Adipocyte (in vitro differentiated cells): ENCODE data around the gene DNAH17.

Experiments
- DNase-seq: peaks from one replicate; pipeline ENCODE4 v3.0.0-alpha.2; 2015; ENCODE audit warnings: low read depth
- H3K27me3 ChIP-seq: replicated peaks from 2 replicates; pipeline ENCODE4 v1.7.0; 2013; ENCODE audit warnings: mild to moderate bottlenecking, low read length, moderate library complexity; ENCODE audit not compliant: control insufficient read depth, insufficient read depth
- H3K36me3 ChIP-seq: 2 replicates; pipeline ENCODE4 v1.7.0; 2013; ENCODE audit warnings: low read length, mild to moderate bottlenecking, moderate library complexity; ENCODE audit not compliant: control insufficient read depth, insufficient read depth, severe bottlenecking
- H3K4me1 ChIP-seq: 2 replicates; pipeline ENCODE4 v1.7.0; 2013; ENCODE audit warnings: mild to moderate bottlenecking, low read length, moderate library complexity; ENCODE audit not compliant: control insufficient read depth, insufficient read depth
- H3K4me3 ChIP-seq: 2 replicates; pipeline ENCODE4 v1.7.0; 2013; ENCODE audit warnings: mild to moderate bottlenecking, low read length, moderate library complexity
- H3K9ac ChIP-seq: 2 replicates; pipeline ENCODE4 v1.7.0; 2013; ENCODE audit warnings: mild to moderate bottlenecking, low read length, moderate library complexity
- H3K9me3 ChIP-seq: 2 replicates; pipeline ENCODE4 v1.7.0; 2013; ENCODE audit warnings: mild to moderate bottlenecking, low read length, moderate library complexity; ENCODE audit not compliant: control insufficient read depth

The DNAH17 gene

DNA sequence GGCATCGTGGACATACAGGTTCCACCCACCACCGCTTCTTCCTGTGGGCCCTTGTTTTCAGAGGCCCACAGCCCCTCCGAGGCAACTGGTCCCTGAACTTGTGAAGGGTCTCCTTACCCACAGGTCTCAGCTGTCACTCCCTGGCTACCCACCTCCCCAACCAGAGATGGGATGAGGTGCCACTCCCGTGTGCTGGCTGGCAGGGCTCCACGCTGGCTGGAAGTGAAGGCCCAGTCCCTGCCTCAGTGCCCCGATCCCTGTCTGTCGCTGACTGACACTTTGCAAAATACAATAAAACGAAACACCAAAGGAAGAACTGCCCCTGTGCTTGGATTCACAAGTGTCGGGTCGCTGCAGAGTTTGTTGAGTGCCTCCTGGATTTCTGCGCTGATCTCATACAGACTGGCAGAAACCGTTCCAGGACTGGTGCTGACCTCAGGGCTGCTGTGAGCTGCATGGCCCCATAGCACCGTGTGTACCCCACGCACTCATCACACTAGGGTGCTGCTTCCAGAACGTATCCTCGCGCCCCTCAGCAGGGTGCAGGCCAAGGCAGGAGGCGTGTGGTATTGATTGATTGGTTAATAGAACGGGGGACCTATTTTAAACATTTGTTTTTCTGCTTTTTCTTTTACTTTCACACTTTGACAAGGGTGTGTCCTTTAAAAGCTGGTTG lies 141.7 kb downstream of the DNAH17 start:
- H3K4me1 ChIP-seq: peaks cover 8% of the 10 kb centered on the region
- peaks cover 12% of the 10 kb centered on the region for H3K27me3 ChIP-seq
- no peak overlapping the region for H3K9ac ChIP-seq
- no peaks in the 10 kb centered on the region for H3K36me3 ChIP-seq
- DNase-seq: no peak
- H3K4me3 ChIP-seq: no peak overlapping the region
- H3K9me3 ChIP-seq: no peaks in the 10 kb centered on the region

GRCh38 chr17:78434455-78435329 lies 142.5 kb downstream of the DNAH17 start:
- no peak for DNase-seq
- H3K27me3 ChIP-seq: peaks cover 12% of the 10 kb centered on the region
- no peak overlapping the region for H3K9ac ChIP-seq
- peaks cover 8% of the 10 kb centered on the region for H3K4me1 ChIP-seq
- no peak overlapping the region for H3K4me3 ChIP-seq
- no peaks in the 10 kb centered on the region for H3K9me3 ChIP-seq
- H3K36me3 ChIP-seq: peaks cover 2% of the 10 kb centered on the region

GRCh38 chr17:78433780-78434335 lies 143.3 kb downstream of the DNAH17 start:
- Histone ChIP-seq H3K9me3 (no peaks in the 10 kb centered on the region), H3K4me1 (peaks cover 15% of the 10 kb centered on the region), H3K4me3 (no peak overlapping the region), H3K9ac (no peak overlapping the region), H3K27me3 (peaks cover 12% of the 10 kb centered on the region), H3K36me3 (peaks cover 9% of the 10 kb centered on the region)
- no peak for DNase-seq

GRCh38 chr17:78433013-78433727 lies 144.0 kb downstream of the DNAH17 start:
- H3K4me1 ChIP-seq: peaks cover 16% of the 10 kb centered on the region
- H3K9ac ChIP-seq: no peak overlapping the region
- no peaks in the 10 kb centered on the region for H3K9me3 ChIP-seq
- peaks cover 12% of the 10 kb centered on the region for H3K27me3 ChIP-seq
- H3K4me3 ChIP-seq: no peak overlapping the region
- peaks cover 9% of the 10 kb centered on the region for H3K36me3 ChIP-seq
- no peak for DNase-seq

DNA sequence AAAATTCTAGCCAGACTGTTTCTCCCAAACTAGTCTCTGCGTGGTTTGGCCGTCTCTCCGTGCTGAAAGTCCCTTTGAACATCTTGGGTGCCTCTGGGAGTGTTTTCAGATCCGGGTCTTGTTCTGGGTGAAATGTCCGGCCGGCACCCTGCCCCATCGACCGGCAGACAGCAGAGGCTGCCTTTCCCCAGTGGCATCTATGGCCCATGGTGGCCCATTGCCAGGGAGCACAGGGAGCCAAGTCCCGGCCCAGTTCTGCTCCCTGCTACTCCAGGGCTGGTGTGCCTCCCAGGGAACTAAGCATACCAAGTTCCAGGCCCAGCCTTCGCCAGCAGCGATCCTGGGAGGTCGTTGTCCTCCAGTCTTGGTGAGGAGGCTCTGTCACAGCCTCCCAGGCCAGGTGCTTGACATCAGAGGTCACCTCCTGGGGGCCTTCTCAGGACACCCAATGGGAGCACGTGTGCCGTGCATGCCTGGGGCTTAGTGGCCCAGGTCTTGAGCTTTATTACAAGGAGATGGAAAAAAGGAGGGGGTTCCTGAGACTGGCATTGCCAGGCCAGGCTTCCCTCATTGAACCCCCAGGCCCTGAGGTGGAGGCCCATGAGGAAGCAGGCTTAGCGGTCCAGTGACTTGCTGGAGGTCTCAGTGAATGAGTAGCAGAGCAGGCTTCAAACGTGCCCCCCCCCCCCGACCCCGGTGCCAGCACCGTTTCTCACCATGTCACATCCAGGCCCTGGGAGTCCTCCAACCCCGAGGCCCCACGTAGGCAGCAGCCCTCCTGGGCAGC lies 144.8 kb downstream of the DNAH17 start:
- H3K9me3 ChIP-seq: no peaks in the 10 kb centered on the region
- peaks cover 5% of the 10 kb centered on the region for H3K27me3 ChIP-seq
- no peak for DNase-seq
- no peak overlapping the region for H3K9ac ChIP-seq
- H3K4me3 ChIP-seq: no peak overlapping the region
- H3K36me3 ChIP-seq: peaks cover 9% of the 10 kb centered on the region
- H3K4me1 ChIP-seq: peaks cover 16% of the 10 kb centered on the region

DNA sequence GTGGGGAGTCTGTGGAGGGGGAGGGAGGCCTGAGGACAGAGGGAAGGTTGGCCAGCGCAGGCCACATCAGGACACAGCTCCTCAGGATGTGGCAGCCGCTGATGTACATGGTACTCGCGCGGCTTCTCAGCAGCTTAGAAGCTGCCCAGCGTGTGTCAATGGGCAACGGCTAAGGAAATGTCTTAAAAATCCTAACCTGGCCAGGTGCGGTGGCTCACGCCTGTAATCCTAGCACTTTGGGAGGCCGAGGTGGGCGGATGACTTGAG lies 145.6 kb downstream of the DNAH17 start:
- Histone ChIP-seq H3K4me1 (peaks cover 16% of the 10 kb centered on the region), H3K36me3 (peaks cover 17% of the 10 kb centered on the region), H3K4me3 (no peak overlapping the region), H3K9me3 (no peaks in the 10 kb centered on the region), H3K9ac (no peak overlapping the region), H3K27me3 (peaks cover 4% of the 10 kb centered on the region)
- DNase-seq: no peak

GRCh38 chr17:78430892-78431691 lies 146.1 kb downstream of the DNAH17 start:
- Histone ChIP-seq H3K36me3 (peaks cover 22% of the 10 kb centered on the region), H3K27me3 (peaks cover 4% of the 10 kb centered on the region), H3K4me1 (peaks cover 16% of the 10 kb centered on the region), H3K9ac (no peak overlapping the region), H3K4me3 (no peak overlapping the region), H3K9me3 (no peaks in the 10 kb centered on the region)
- no peak for DNase-seq

GRCh38 chr17:78429618-78429995 lies 147.6 kb downstream of the DNAH17 start:
- DNase-seq: no peak
- Histone ChIP-seq H3K9ac (no peak overlapping the region), H3K27me3 (no peaks in the 10 kb centered on the region), H3K9me3 (no peaks in the 10 kb centered on the region), H3K4me3 (no peak overlapping the region), H3K36me3 (peaks cover 31% of the 10 kb centered on the region), H3K4me1 (peaks cover 16% of the 10 kb centered on the region)

- no peak for DNase-seq
- Histone ChIP-seq H3K9ac (no peak overlapping the region), H3K4me1 (peaks cover 16% of the 10 kb centered on the region), H3K27me3 (no peaks in the 10 kb centered on the region), H3K36me3 (peaks cover 36% of the 10 kb centered on the region), H3K9me3 (no peaks in the 10 kb centered on the region), H3K4me3 (no peak overlapping the region)
Measured at GRCh38 chr17:78428836-78429617, 148.2 kb downstream of the DNAH17 start.
